T-helper 2 cell (primary cell): ENCODE results near the gene PRKN.
"Not testable (repeated sequence)": the region's sequence is repeated elsewhere in the genome, so short reads cannot be mapped to it uniquely, and the experiment has no call there.

Experiments used
- DNase-seq, 5 experiments: peaks; one replicate each; pipeline versions ENCODE4 v3.0.0 to v3.0.0-alpha.2; 2012 to 2022

The PRKN gene

GRCh38 chr6:161941565-161941964 lies 786.0 kb downstream of the PRKN start:
- no peak for DNase-seq

GRCh38 chr6:161940519-161940918 lies 787.0 kb downstream of the PRKN start:
- no peak for DNase-seq

GRCh38 chr6:161926324-161926723 lies 801.2 kb downstream of the PRKN start:
- DNase-seq = no peak

GRCh38 chr6:161924516-161925116 lies 803.0 kb downstream of the PRKN start:
- no peak for DNase-seq

- DNase-seq = peak in 1 of 5 experiments; percentile 9
Observed at GRCh38 chr6:161922631-161923119, 804.9 kb downstream of the PRKN start.

GRCh38 chr6:161921602-161922395 lies 805.8 kb downstream of the PRKN start:
- no peak for DNase-seq

- DNase-seq = no peak
Observed at GRCh38 chr6:161919691-161920090, 807.9 kb downstream of the PRKN start.

GRCh38 chr6:161918628-161919205 lies 808.8 kb downstream of the PRKN start:
- DNase-seq = no peak

- DNase-seq = no peak
Observed at GRCh38 chr6:161918109-161918531, 809.4 kb downstream of the PRKN start.

- DNase-seq = no peak
Observed at GRCh38 chr6:161917645-161918044, 809.9 kb downstream of the PRKN start.

- DNase-seq = no peak
Observed at GRCh38 chr6:161915456-161915964, 812.1 kb downstream of the PRKN start.

GRCh38 chr6:161908872-161909271 lies 818.7 kb downstream of the PRKN start:
- DNase-seq = no peak

- no peak for DNase-seq
Observed at GRCh38 chr6:161906571-161906970, 821.0 kb downstream of the PRKN start.

GRCh38 chr6:161903584-161904212 lies 823.9 kb downstream of the PRKN start:
- DNase-seq = no peak

GRCh38 chr6:161901740-161902426 lies 825.7 kb downstream of the PRKN start:
- DNase-seq = no peak

- no peak for DNase-seq
Observed at GRCh38 chr6:161894436-161894835, 833.1 kb downstream of the PRKN start.

GRCh38 chr6:161891542-161891941 lies 836.0 kb downstream of the PRKN start:
- DNase-seq = no peak

- no peak for DNase-seq
Observed at GRCh38 chr6:161890832-161891297, 836.7 kb downstream of the PRKN start.

- no peak for DNase-seq
Observed at GRCh38 chr6:161890133-161890831, 837.3 kb downstream of the PRKN start.

GRCh38 chr6:161889324-161889723 lies 838.2 kb downstream of the PRKN start:
- DNase-seq = no peak

- not testable (repeated sequence) for DNase-seq
Observed at GRCh38 chr6:161886545-161886944, 841.0 kb downstream of the PRKN start.

GRCh38 chr6:161884782-161885181 lies 842.8 kb downstream of the PRKN start:
- DNase-seq = no peak
